Neuronal stem cell (in vitro differentiated cells): ENCODE measurements around the gene SFXN2.

Experiments
- DNase-seq: peaks from one replicate; pipeline ENCODE4 v3.0.0-alpha.2; 2013; ENCODE audit warnings: low spot score
- H2AFZ ChIP-seq: one replicate; pipeline ENCODE4 v1.6.1; 2013; ENCODE audit warnings: mild to moderate bottlenecking, low read length, inconsistent platforms
- H2AK5ac ChIP-seq: 2 replicates; pipeline ENCODE4 v1.6.1; 2013; ENCODE audit warnings: low read depth, mild to moderate bottlenecking, inconsistent platforms, low read length, moderate library complexity, mixed read lengths
- H2BK120ac ChIP-seq: 2 replicates; pipeline ENCODE4 v1.6.1; 2013; ENCODE audit warnings: low read depth, mild to moderate bottlenecking, inconsistent platforms, low read length, moderate library complexity, mixed read lengths
- H2BK12ac ChIP-seq: one replicate; pipeline ENCODE4 v1.6.1; 2013; ENCODE audit warnings: low read length, inconsistent platforms
- H2BK15ac ChIP-seq: 2 replicates; pipeline ENCODE4 v1.6.1; 2013; ENCODE audit warnings: mild to moderate bottlenecking, low read length, inconsistent platforms, mixed read lengths
- H2BK5ac ChIP-seq: one replicate; pipeline ENCODE4 v1.6.1; 2013; ENCODE audit warnings: inconsistent platforms, mild to moderate bottlenecking, low read length, moderate library complexity
- H3K14ac ChIP-seq: one replicate; pipeline ENCODE4 v1.6.1; 2013; ENCODE audit warnings: low read length, inconsistent platforms
- H3K18ac ChIP-seq: 2 replicates; pipeline ENCODE4 v1.6.1; 2013; ENCODE audit warnings: low read length, inconsistent platforms
- H3K23ac ChIP-seq: 2 replicates; pipeline ENCODE4 v1.6.1; 2013; ENCODE audit warnings: low read depth, mild to moderate bottlenecking, mixed read lengths, low read length, inconsistent platforms; ENCODE audit not compliant: poor library complexity
- H3K27ac ChIP-seq: replicated peaks from 3 replicates; pipeline ENCODE4 v1.5.1; 2013; ENCODE audit warnings: low read length, inconsistent platforms
- H3K27me3 ChIP-seq, 3 experiments: 2 replicates each; pipeline ENCODE4 v1.6.1; 2013; ENCODE audit warnings: low read length in 3 of 3, mild to moderate bottlenecking in 2 of 3, inconsistent platforms in 1 of 3, low read depth in 1 of 3, mixed read lengths in 1 of 3, moderate library complexity in 1 of 3; ENCODE audit not compliant: control insufficient read depth in 3 of 3, insufficient read depth in 3 of 3
- H3K36me3 ChIP-seq, 2 donors: replicated peaks in 1 of 2; 2 replicates each; pipeline ENCODE4 v1.6.1; 2013; ENCODE audit warnings: low read length in 2 of 2; ENCODE audit not compliant: control insufficient read depth in 2 of 2, insufficient read depth in 2 of 2
- H3K4ac ChIP-seq: 2 replicates; pipeline ENCODE4 v1.6.1; 2013; ENCODE audit warnings: inconsistent platforms, mild to moderate bottlenecking, low read length, moderate library complexity
- H3K4me1 ChIP-seq, 2 donors: 1 replicate in 1 of 2; 2 replicates in 1 of 2; pipeline ENCODE4 v1.6.1; 2013; ENCODE audit warnings: low read length in 2 of 2, low read depth in 1 of 2; ENCODE audit not compliant: control insufficient read depth in 2 of 2, insufficient read depth in 1 of 2
- H3K4me2 ChIP-seq: one replicate; pipeline ENCODE4 v1.6.1; 2013; ENCODE audit warnings: mild to moderate bottlenecking, low read length, inconsistent platforms; ENCODE audit not compliant: insufficient read depth, poor library complexity, severe bottlenecking
- H3K4me3 ChIP-seq, 2 donors: 2 replicates each; pipeline ENCODE4 v1.5.1; 2013; ENCODE audit warnings: low read length in 2 of 2, mild to moderate bottlenecking in 2 of 2, inconsistent platforms in 1 of 2, moderate library complexity in 1 of 2
- H3K79me1 ChIP-seq: one replicate; pipeline ENCODE4 v1.6.1; 2013; ENCODE audit warnings: low read depth, mild to moderate bottlenecking, inconsistent platforms, low read length, moderate library complexity
- H3K9ac ChIP-seq: one replicate; pipeline ENCODE4 v1.6.1; 2013; ENCODE audit warnings: mild to moderate bottlenecking, low read depth, low read length, inconsistent platforms; ENCODE audit not compliant: poor library complexity
- H3K9me3 ChIP-seq, 2 donors: replicated peaks in 1 of 2; 2 replicates each; pipeline versions ENCODE3 to v1.6.1; 2013; ENCODE audit warnings: low read length in 2 of 2, mild to moderate bottlenecking in 2 of 2, inconsistent platforms in 1 of 2, low read depth in 1 of 2, mixed read lengths in 1 of 2, moderate library complexity in 1 of 2; ENCODE audit not compliant: control insufficient read depth in 2 of 2, insufficient read depth in 1 of 2
- H4K8ac ChIP-seq: one replicate; pipeline ENCODE4 v1.6.1; 2013; ENCODE audit warnings: low read depth, mild to moderate bottlenecking, inconsistent platforms, low read length, moderate library complexity
- H4K91ac ChIP-seq: one replicate; pipeline ENCODE4 v1.6.1; 2013; ENCODE audit warnings: low read length, low read depth, mild to moderate bottlenecking, inconsistent platforms; ENCODE audit not compliant: poor library complexity
- WGBS, 2 donors: extraction: QIAGEN DNeasy Blood & Tissue Kit; methylation state at CpG; one replicate each; pipeline ENCODE4 v1.1.7; 2013; ENCODE audit warnings: missing lambda C conversion rate in 2 of 2, mixed read lengths in 1 of 2; ENCODE audit not compliant: insufficient read length in 2 of 2, insufficient replicate concordance in 1 of 2; ENCODE audit errors: extremely low coverage in 2 of 2; 5-methylcytosine and 5-hydroxymethylcytosine counted together

Gene SFXN2

DNA sequence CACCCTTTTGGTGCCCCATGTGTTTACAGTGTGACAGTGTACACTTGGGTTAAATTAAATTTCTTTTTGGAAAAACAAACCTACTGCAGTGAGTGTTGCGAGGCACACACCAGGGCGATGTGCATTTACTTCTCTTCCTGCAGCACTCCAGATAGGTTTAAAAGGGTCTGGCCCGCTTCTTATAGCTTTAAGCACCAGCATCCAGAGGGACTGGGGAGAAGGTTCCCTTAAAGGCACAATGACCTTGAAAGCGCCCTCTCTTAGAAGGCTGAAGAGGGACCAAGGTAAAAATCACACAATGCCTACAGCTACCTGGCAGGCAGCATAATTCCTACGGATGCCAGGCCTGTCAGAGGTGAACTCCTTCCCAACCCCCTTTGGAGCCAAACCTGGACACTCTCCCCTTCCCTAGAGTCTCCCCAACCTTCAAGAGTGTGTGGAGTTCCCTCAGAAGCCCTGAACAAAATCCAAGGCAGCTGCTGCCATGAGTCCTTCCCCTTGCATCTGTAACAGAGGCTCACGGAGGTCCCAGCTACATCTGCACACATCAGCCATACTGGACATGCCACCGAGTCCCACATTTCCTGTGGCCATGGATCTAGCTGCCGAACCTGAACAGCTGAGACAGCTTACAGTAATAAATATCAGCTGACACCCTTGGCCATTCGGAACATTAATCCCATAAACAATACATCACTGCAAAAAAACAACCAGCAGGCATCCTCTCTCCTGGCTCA is 36.9 kb upstream of the SFXN2 start:
- Histone ChIP-seq H2BK15ac (no peak overlapping the region), H4K91ac (no peak overlapping the region), H2BK120ac (no peak overlapping the region), H3K14ac (no peak overlapping the region), H3K23ac (no peak overlapping the region), H3K27ac (no peak overlapping the region), H3K9ac (no peak overlapping the region), H2BK12ac (no peak overlapping the region), H3K4me2 (no peak overlapping the region), H2BK5ac (no peak overlapping the region), H3K36me3 (peaks cover 13 to 16% of the 10 kb centered on the region in 2 donors), H3K4me1 (peaks cover 40 to 55% of the 10 kb centered on the region in 2 donors), H2AK5ac (no peak overlapping the region), H3K79me1 (no peaks in the 10 kb centered on the region), H3K27me3 (no peaks in the 10 kb centered on the region), H3K18ac (no peak overlapping the region), H2AFZ (no peak overlapping the region), H3K4me3 (no peak overlapping the region), H3K9me3 (peaks cover 0 to 3% of the 10 kb centered on the region in 2 donors), H3K4ac (no peak overlapping the region), H4K8ac (no peak overlapping the region)
- no peak for DNase-seq
- WGBS, 2 donors: no CpG with 5 or more reads among the region's 9 CpGs

DNA sequence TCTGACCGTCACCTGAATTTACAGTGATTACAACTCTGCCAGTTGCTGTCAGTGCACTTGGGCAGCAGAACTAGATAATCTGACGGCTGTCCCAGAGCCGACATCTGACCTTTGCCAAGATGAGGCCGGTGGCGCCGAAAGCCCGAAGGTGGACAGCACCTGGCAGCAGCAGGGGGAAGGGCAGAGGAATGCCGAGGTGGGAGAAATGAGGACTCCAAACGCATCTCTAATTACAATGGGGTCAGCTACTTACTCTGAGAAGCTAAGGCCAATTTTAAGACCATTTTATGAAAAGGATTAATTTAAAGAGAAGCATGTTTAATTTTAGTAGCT is 36.4 kb upstream of the SFXN2 start:
- Histone ChIP-seq H2BK15ac (no peak overlapping the region), H3K4me1 (peaks cover 39 to 51% of the 10 kb centered on the region in 2 donors), H3K14ac (no peak overlapping the region), H3K4me3 (no peak overlapping the region), H3K4ac (no peak overlapping the region), H3K9ac (no peak overlapping the region), H3K18ac (no peak overlapping the region), H3K27ac (no peak overlapping the region), H4K8ac (no peak overlapping the region), H2AK5ac (no peak overlapping the region), H3K9me3 (peaks cover 0 to 3% of the 10 kb centered on the region in 2 donors), H3K36me3 (peaks cover 15 to 22% of the 10 kb centered on the region in 2 donors), H2AFZ (no peak overlapping the region), H2BK5ac (no peak overlapping the region), H3K27me3 (no peaks in the 10 kb centered on the region), H3K79me1 (no peaks in the 10 kb centered on the region), H2BK12ac (no peak overlapping the region), H4K91ac (no peak overlapping the region), H3K4me2 (no peak overlapping the region), H2BK120ac (no peak overlapping the region), H3K23ac (no peak overlapping the region)
- WGBS, 2 donors: no CpG with 5 or more reads among the region's 9 CpGs
- DNase-seq: no peak

DNA sequence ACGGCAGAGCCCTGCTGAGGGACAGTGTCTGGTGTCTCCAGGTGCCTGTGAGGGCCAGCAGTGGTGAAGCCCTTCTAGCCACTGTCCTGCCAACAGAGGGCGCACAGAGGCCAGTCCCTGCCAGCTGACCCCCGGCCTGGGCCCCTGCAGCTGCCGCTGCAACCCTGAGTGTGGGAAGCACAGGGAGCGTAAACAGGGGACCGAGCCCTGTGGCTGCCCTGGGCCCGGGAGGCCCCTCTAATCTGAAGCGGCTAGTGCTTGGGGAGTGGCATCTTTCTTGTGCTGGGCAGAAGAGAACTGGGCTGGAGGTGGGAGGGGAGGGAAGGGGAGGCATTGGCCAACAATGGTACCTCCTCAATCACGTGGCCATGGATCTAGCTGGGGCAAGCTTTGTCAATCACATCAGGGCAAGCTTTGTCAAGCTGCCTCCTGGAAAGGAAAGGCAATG is 35.6 kb upstream of the SFXN2 start:
- Histone ChIP-seq H3K4me2 (peak overlapping the region; percentile 33), H2BK120ac (no peak overlapping the region), H3K36me3 (peaks cover 15 to 29% of the 10 kb centered on the region in 2 donors), H2BK15ac (no peak overlapping the region), H3K27me3 (no peaks in the 10 kb centered on the region), H3K9ac (peak overlapping the region; percentile 26), H3K4ac (no peak overlapping the region), H2BK5ac (no peak overlapping the region), H4K91ac (no peak overlapping the region), H3K4me1 (peaks cover 35 to 47% of the 10 kb centered on the region in 2 donors), H3K9me3 (peaks cover 0 to 3% of the 10 kb centered on the region in 2 donors), H3K23ac (no peak overlapping the region), H2AK5ac (no peak overlapping the region), H2AFZ (peak overlapping the region; percentile 91), H2BK12ac (no peak overlapping the region), H3K79me1 (no peaks in the 10 kb centered on the region), H3K4me3 (peak overlapping the region in 1 of 2 donors; percentile 21), H3K18ac (peak overlapping the region; percentile 79), H3K27ac (peak overlapping the region; percentile 80), H4K8ac (no peak overlapping the region), H3K14ac (no peak overlapping the region)
- no CpG with 5 or more reads among the region's 9 CpGs for WGBS, 2 donors
- peak; percentile 60 for DNase-seq

DNA sequence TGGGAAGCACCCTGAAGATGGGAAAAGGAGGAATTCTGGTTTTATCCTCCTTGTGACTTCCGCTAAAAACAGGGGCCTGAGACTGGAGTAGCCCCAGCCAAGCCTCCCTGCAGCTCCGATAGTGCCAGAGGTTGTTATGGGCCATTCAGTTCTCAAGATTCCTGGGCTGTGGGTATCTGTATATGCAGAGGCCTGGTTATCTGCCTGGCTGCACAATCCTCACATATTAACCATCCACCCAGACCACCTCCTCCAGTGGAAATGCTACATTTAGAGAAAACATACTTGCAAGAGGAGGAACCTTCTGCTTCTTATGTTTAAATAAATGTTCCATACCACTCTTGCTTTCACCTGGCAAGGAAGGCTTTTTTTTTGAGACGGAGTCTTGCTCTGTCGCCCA is 34.8 kb upstream of the SFXN2 start:
- no peak overlapping the region for H3K9ac ChIP-seq
- no peak overlapping the region for H3K14ac ChIP-seq
- H3K4me1 ChIP-seq: peaks cover 28 to 45% of the 10 kb centered on the region in 2 donors
- H3K18ac ChIP-seq: peak overlapping the region; percentile 29
- peak overlapping the region; percentile 60 for H4K91ac ChIP-seq
- WGBS, 2 donors: no CpG with 5 or more reads among the region's 4 CpGs
- H3K4me2 ChIP-seq: no peak overlapping the region
- H3K27ac ChIP-seq: peak overlapping the region; percentile 80
- H3K9me3 ChIP-seq: peaks cover 0 to 3% of the 10 kb centered on the region in 2 donors
- H3K79me1 ChIP-seq: no peaks in the 10 kb centered on the region
- H2BK15ac ChIP-seq: peak overlapping the region; percentile 76
- H2AFZ ChIP-seq: peak overlapping the region; percentile 91
- H3K4me3 ChIP-seq: no peak overlapping the region
- H2BK12ac ChIP-seq: no peak overlapping the region
- H2AK5ac ChIP-seq: peak overlapping the region; percentile 7
- no peak overlapping the region for H4K8ac ChIP-seq
- no peak overlapping the region for H2BK5ac ChIP-seq
- H2BK120ac ChIP-seq: no peak overlapping the region
- no peak for DNase-seq
- H3K27me3 ChIP-seq: no peaks in the 10 kb centered on the region
- H3K4ac ChIP-seq: no peak overlapping the region
- no peak overlapping the region for H3K23ac ChIP-seq
- peaks cover 15 to 34% of the 10 kb centered on the region in 2 donors for H3K36me3 ChIP-seq
